Lower leg skin (tissue), 4 donors: ENCODE results near the gene NME3. TPM values are rescaled to one million over a fixed set of nuclear protein-coding genes. Genes with fewer than 3 reads are reported as not detected.

Experiments used
- DNase-seq, 2 donors: peaks; one replicate each; pipeline ENCODE4 v3.0.0-alpha.2; 2019; ENCODE audit warnings: low spot score in 2 of 2
- H3K4me3 ChIP-seq: fragments of 200-600 bp; sonication (generic); 2 replicates; pipeline ENCODE4 v1.5.1; 2017; ENCODE audit warnings: mild to moderate bottlenecking, low read depth; ENCODE audit not compliant: poor library complexity, severe bottlenecking
- POLR2A ChIP-seq, 2 donors: fragments of 450-650 bp; IDR thresholded peaks; one replicate each; pipeline ENCODE4 v1.6.1; 2016 to 2017; ENCODE audit warnings: antibody characterized with exemption in 2 of 2, mild to moderate bottlenecking in 1 of 2, moderate library complexity in 1 of 2
- WGBS, 2 donors: methylation state at CpG; one replicate each; pipeline ENCODE4 v1.1.5; 2018; 5-methylcytosine and 5-hydroxymethylcytosine counted together
- intact Hi-C: fragments of 100-400 bp; cut with DNase I; formaldehyde crosslinking; loops from one replicate; pipeline ENCODE4 v1.15.0; 2023; ENCODE audit warnings: low total_unique reads
- total RNA-seq, 4 donors: library from RNA; depleted of rRNA; stranded (reverse); fragments of >200 nt; gene quantifications; one replicate each; pipeline ENCODE4 v1.1.0, GENCODE V29; 2016
- TF ChIP-seq, protein P1 (sequence below), 3 donors: fragments of 450-650 bp; IDR thresholded peaks; one replicate each; pipeline ENCODE4 v1.5.1; 2016; ENCODE audit warnings: antibody characterized with exemption in 3 of 3, mild to moderate bottlenecking in 3 of 3, moderate library complexity in 2 of 3

Gene NME3
- total RNA-seq, 4 donors from 2014 or later, result 77.7 to 98.4 (median 85.8) TPM

DNA sequence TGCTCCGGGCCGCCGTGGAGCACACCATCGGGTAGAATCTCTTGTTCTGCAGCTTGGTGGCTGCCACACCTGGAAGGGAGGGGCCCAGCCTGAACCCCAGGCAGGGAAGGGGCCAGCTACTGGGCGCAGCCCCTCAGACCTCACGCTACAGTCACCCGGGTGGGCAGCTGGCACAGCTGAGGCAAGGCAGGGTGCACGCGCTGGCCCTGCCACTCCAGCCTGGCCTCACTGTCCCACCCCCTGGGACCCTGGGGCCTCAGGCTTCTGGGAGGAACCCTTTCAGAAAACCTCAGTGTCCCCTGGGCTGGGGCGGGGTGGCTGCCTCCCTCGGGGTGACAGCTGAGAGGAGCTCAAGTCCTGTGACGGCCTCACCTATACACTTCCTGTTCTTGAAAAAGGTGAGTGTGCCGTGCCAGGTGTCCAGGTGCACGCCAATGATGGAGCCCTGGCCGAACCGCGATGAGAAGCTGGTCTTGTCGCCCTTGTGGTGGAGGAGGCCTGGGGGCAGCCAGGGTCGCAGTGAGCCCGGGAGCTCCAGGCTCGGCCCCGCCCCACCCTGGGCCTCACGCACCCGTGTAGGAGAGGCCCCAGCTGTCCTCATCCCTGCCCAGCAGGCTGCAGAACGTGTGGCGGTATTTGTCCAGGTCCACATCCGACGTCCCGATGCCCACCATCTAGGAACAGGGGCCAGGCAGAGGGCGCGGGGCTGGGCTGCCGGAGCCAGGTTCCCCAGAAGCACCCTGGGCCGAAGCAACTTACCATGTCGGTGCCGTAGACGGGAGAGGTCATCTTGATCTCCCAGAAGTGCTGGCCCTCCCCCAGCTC lies 6.2 kb upstream of the NME3 start:
- no peak overlapping the region for H3K4me3 ChIP-seq
- DNase-seq, result no peak
- TF ChIP-seq, protein P1, sequence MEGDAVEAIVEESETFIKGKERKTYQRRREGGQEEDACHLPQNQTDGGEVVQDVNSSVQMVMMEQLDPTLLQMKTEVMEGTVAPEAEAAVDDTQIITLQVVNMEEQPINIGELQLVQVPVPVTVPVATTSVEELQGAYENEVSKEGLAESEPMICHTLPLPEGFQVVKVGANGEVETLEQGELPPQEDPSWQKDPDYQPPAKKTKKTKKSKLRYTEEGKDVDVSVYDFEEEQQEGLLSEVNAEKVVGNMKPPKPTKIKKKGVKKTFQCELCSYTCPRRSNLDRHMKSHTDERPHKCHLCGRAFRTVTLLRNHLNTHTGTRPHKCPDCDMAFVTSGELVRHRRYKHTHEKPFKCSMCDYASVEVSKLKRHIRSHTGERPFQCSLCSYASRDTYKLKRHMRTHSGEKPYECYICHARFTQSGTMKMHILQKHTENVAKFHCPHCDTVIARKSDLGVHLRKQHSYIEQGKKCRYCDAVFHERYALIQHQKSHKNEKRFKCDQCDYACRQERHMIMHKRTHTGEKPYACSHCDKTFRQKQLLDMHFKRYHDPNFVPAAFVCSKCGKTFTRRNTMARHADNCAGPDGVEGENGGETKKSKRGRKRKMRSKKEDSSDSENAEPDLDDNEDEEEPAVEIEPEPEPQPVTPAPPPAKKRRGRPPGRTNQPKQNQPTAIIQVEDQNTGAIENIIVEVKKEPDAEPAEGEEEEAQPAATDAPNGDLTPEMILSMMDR (IDR thresholded peaks at IDR 0.05), result no peak
- no peak for TF ChIP-seq POLR2A (IDR thresholded peaks at IDR 0.05)
- intact Hi-C loops, result no loop called here
- 74 to 83% methylated on average over 20 to 22 of the region's 36 CpGs for WGBS, 2 donors

DNA sequence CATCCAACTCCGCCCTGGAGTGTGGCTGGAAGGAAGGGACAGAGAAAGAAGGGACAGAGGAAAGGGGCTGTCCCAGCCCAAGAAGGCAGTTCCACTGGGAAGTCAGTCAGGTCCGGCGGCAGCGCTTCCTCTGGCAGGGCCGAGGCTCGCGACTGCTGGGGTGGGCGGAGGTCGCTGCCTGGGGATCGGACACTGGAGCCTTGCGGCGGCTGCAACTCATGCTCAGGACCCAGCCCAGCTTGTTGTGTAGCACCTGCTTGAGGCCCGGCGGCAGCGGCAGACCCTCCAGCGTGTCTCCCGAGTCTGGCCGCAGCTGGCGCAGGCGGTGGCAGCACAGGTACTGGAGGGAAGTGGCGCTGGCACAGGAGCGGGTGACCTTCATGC lies 5.6 kb upstream of the NME3 start:
- intact Hi-C loops, result no loop called here
- WGBS, 2 donors, result 80 to 86% methylated on average over 14 to 17 of the region's 22 CpGs
- TF ChIP-seq, protein P1 (IDR thresholded peaks at IDR 0.05), result no peak
- DNase-seq, result no peak
- H3K4me3 ChIP-seq, result no peak overlapping the region

DNA sequence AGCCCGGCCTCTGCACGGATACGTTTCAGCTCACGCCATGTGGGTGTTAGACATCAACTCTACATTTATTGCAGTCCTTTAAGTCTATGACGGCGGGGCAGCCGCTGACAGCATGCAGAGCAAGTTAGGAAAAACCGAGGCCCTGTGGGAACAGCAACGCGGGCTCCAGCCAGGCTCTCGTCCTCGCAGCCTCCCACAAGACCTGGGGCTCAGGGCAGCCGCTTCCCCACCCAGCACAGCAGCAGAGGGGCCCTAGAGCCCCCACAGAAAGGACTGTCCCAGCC lies 5.3 kb upstream of the NME3 start:
- 80 to 83% methylated on average over 10 to 13 of the region's 13 CpGs for WGBS, 2 donors
- intact Hi-C loops, result no loop called here
- no peak for DNase-seq
- TF ChIP-seq, protein P1 (IDR thresholded peaks at IDR 0.05), result no peak
- TF ChIP-seq POLR2A (IDR thresholded peaks at IDR 0.05), result no peak
- H3K4me3 ChIP-seq, result no peak overlapping the region

DNA sequence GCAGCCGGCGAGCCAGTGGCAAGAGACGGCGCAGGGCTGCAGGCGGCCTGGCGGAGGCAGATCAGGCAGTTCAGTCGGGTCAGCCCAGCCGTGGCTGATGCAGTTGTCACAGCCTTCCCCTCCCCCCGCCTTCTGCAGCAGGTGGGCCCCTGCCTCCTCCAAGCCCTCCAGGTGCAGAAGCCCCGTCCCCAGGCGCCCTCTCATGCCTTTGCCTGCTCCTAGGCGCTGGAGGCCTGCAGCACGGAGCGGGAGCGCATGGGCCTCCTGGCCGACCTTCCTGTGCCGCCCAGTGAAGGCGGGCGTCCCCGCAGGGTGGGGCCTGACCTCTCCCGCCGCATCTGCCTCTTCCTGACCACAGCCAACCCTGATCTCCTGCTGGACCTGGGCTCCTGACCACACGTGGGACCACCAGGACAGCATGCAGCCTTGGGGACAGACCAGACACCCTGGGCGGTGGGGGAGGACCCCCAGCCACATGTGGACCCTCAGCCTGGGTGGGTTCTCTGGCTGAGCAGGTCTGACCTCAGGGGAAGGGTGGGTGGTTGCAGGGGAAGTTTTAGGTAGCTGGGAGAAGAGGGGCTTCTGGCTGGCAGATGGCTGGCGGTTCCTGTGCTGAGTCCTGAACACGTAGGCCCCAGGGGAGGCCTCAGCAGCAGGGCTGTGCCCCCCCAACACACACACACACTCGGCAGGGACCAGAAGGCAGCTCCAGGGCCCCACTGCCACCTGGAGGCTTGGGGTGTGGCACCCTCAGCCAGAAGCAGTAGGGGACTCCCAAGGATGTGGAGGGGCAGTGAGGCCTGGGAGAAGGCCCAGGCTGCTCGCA lies 4.7 kb upstream of the NME3 start:
- TF ChIP-seq, protein P1 (IDR thresholded peaks at IDR 0.05), result no peak
- no peak for TF ChIP-seq POLR2A (IDR thresholded peaks at IDR 0.05)
- H3K4me3 ChIP-seq, result no peak overlapping the region
- WGBS, 2 donors, result 80 to 81% methylated on average over 15 to 27 of the region's 28 CpGs
- no peak for DNase-seq
- intact Hi-C loops, result no loop called here

DNA sequence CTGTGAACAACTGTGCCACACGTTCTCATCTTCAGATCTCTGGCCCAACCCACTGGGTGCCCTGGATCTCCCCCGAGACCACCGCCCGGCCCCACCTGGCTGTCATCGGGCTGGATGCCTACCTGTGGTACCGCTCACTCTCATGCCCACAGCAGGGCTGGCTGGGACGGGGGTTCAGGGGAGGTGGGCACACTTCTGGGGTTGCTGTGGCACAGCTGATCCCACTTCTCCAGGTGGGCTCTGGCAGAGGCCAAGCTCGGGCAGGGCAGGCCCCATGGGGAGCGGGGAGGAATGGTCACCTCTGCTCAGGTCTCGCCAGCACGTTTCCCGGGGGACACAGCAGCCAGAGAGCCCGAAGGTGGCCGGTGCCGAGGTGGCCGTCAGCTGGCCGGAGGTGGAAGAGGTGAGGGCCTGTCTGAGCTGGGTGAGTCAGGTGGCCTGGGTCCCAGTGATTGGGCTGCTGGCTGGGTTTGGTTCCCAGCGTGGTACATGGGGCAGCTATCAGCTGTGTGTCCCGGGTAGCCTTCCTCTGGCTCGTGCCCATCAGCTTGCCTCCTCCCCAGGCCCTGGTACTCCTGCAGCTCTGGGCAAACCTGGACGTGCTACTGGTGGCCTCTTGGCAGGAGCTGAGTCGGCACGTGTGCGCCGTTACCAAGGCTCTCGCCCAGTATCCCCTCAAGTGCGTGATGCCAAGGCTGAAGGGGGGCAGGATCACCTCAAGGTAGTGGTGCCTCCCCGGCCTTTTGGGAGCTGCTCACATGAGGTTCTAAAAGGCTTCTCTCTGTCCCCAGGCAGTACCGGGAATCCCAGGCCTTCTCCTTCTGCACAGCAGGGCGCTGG lies 3.9 kb upstream of the NME3 start:
- no peak for DNase-seq

More for the DNA sequence above, 3.9 kb upstream of the NME3 start:
- 85% methylated on average over 22 to 30 of the region's 30 CpGs for WGBS, 2 donors
- TF ChIP-seq, protein P1 (IDR thresholded peaks at IDR 0.05), result no peak
- no peak for TF ChIP-seq POLR2A (IDR thresholded peaks at IDR 0.05)
- intact Hi-C loops, result no loop called here
- no peak overlapping the region for H3K4me3 ChIP-seq
